D341Med (cell line): ENCODE measurements around the gene RAB12.

Experiments used
- DNase-seq: peaks from one replicate; pipeline ENCODE4 v3.0.0; 2012; ENCODE audit warnings: low spot score

Gene RAB12

DNA sequence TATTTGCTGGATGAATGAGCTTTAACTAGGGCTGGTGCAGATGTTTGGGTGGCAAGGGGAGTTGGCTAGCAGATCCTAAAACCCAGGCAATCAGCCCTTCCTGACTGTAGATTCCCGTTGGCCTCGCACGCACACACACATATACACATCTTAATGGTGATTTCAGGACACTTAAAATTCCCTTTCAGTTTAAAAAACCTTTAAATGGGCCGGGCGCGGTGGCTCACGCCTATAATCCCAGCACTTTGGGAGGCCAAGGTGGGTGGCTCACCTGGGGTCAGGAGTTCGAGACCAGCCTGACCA, 76.6 kb downstream of the RAB12 start:
- DNase-seq = no peak

DNA sequence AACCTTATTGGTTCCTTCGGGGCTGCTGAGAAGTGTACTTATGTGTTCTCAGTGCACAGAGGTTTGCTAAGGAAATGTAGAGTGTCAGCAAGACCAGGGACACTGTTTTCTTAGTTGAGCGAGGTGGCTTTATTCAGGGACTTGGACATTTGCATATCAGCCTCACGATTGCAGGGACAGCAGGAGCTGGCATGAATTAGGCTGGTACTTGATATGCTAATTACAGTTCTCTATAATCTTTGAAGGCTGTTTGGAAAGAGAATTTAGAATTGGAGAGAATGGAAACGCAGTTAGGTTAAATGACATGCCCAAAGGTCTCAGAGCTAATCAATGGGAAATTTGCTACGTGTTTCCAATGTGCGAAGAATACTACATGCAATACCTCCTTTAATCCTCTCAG, 77.4 kb downstream of the RAB12 start:
- no peak for DNase-seq

DNA sequence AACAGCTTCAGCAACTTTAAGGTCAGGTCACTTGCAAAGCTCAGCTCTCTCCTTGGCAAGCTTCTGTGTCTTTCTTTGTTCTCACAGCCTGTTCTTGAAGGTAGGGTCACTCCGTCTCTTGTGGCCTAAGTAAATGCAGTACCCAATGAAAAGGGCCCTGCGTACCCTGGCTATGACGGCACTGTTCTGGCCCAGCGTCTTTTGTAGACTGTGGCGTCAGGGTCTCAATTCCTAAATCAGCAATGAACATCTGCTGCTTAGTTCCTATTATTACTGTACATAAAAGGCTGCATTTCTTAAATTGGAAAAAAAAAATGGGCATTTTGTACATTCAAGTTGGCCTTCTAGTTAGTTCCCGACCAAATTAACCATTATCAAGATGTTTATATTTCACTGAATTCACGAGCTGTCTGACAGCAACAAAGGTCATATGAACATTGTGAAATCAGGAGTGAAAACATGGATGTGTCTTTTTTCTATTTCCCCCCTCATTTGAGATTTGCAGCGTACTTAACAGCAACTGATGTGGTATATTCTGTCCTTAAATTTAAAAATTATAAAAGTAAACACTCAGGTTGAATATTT, 79.1 kb downstream of the RAB12 start:
- DNase-seq = no peak

- no peak for DNase-seq
Measured at GRCh38 chr18:8688816-8689215, 79.6 kb downstream of the RAB12 start.
